ENCODE data around the gene CROCC2.

DNA sequence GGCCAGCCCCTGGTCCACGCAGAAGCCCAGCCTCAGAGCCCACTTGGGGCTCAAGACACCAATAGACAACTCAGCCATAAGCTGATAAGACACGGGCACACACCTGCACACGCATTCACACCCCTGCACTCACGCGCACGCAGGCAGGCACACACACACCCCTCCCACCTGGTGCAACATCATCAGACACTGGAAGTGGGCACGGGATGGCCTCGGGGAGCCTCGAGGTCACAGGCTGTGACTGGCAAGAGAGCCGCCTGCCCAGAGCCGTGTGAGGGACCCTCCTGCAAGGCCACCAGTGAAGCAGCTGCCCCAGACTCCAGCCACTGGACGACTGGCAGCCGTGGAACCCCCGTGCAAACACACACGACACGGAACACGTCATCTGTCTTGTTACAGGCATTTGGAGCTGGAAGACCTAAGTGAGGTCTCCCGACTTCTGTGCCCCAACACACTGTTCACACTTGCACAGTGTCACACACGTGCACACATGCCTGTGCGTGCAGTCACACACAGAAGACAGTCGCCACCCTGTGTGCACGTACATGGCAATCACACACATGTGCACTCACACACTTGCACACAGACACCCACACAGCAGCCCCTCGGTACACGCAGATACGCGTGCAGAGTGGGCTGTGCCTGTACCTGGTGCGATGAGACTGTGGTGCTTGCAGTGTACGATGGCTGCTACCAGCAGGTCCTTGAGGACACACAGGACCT, 11.1 kb upstream of the CROCC2 start:
- TF ChIP-seq ZNF561 (tag by site-specific recombination; IDR thresholded peaks at IDR 0.05; ENCODE audit: borderline replicate concordance), result no peak
- TF ChIP-seq ZNF266 (tag by site-specific recombination; IDR thresholded peaks at IDR 0.05; ENCODE audit: low read depth), result no peak
- no peak for TF ChIP-seq ZNF514 (tag by site-specific recombination; IDR thresholded peaks at IDR 0.05)
- TF ChIP-seq, protein P1, sequence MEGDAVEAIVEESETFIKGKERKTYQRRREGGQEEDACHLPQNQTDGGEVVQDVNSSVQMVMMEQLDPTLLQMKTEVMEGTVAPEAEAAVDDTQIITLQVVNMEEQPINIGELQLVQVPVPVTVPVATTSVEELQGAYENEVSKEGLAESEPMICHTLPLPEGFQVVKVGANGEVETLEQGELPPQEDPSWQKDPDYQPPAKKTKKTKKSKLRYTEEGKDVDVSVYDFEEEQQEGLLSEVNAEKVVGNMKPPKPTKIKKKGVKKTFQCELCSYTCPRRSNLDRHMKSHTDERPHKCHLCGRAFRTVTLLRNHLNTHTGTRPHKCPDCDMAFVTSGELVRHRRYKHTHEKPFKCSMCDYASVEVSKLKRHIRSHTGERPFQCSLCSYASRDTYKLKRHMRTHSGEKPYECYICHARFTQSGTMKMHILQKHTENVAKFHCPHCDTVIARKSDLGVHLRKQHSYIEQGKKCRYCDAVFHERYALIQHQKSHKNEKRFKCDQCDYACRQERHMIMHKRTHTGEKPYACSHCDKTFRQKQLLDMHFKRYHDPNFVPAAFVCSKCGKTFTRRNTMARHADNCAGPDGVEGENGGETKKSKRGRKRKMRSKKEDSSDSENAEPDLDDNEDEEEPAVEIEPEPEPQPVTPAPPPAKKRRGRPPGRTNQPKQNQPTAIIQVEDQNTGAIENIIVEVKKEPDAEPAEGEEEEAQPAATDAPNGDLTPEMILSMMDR (tag by site-specific recombination; IDR thresholded peaks at IDR 0.05), result no peak
- TF ChIP-seq ZBTB20 (tag by site-specific recombination; IDR thresholded peaks at IDR 0.05), result no peak
- TF ChIP-seq, protein P2, sequence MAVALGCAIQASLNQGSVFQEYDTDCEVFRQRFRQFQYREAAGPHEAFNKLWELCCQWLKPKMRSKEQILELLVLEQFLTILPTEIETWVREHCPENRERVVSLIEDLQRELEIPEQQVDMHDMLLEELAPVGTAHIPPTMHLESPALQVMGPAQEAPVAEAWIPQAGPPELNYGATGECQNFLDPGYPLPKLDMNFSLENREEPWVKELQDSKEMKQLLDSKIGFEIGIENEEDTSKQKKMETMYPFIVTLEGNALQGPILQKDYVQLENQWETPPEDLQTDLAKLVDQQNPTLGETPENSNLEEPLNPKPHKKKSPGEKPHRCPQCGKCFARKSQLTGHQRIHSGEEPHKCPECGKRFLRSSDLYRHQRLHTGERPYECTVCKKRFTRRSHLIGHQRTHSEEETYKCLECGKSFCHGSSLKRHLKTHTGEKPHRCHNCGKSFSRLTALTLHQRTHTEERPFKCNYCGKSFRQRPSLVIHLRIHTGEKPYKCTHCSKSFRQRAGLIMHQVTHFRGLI (tag by site-specific recombination; IDR thresholded peaks at IDR 0.05), result no peak
- no peak for TF ChIP-seq ZNF169 (tag by site-specific recombination; IDR thresholded peaks at IDR 0.05)
- TF ChIP-seq, protein P3, sequence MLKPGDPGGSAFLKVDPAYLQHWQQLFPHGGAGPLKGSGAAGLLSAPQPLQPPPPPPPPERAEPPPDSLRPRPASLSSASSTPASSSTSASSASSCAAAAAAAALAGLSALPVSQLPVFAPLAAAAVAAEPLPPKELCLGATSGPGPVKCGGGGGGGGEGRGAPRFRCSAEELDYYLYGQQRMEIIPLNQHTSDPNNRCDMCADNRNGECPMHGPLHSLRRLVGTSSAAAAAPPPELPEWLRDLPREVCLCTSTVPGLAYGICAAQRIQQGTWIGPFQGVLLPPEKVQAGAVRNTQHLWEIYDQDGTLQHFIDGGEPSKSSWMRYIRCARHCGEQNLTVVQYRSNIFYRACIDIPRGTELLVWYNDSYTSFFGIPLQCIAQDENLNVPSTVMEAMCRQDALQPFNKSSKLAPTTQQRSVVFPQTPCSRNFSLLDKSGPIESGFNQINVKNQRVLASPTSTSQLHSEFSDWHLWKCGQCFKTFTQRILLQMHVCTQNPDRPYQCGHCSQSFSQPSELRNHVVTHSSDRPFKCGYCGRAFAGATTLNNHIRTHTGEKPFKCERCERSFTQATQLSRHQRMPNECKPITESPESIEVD (tag by site-specific recombination; IDR thresholded peaks at IDR 0.05), result no peak
- TF ChIP-seq ZNF24 (tag by site-specific recombination; IDR thresholded peaks at IDR 0.05), result no peak
- TF ChIP-seq, protein P4, sequence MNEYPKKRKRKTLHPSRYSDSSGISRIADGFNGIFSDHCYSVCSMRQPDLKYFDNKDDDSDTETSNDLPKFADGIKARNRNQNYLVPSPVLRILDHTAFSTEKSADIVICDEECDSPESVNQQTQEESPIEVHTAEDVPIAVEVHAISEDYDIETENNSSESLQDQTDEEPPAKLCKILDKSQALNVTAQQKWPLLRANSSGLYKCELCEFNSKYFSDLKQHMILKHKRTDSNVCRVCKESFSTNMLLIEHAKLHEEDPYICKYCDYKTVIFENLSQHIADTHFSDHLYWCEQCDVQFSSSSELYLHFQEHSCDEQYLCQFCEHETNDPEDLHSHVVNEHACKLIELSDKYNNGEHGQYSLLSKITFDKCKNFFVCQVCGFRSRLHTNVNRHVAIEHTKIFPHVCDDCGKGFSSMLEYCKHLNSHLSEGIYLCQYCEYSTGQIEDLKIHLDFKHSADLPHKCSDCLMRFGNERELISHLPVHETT (tag by site-specific recombination; IDR thresholded peaks at IDR 0.05), result no peak
- no peak for TF ChIP-seq YY1 (tag by site-specific recombination; IDR thresholded peaks at IDR 0.05)
